Progenitor cell of endocrine pancreas (in vitro differentiated cells): ENCODE data around the gene AGTR1. TPM values are rescaled to one million over a fixed set of nuclear protein-coding genes. Genes with fewer than 3 reads are reported as not detected.

Experiments used
- DNase-seq: peaks from one replicate; pipeline ENCODE4 v3.0.0; 2021; ENCODE audit warnings: low spot score; ENCODE audit not compliant: unreplicated experiment
- H3K27ac Mint-ChIP-seq: 2 replicates; pipeline ENCODE4 v1.8.0; 2021; ENCODE audit warnings: mild to moderate bottlenecking, moderate library complexity, mixed read lengths
- H3K27me3 Mint-ChIP-seq: 2 replicates; pipeline ENCODE4 v1.8.0; 2021; ENCODE audit warnings: mixed read lengths
- H3K36me3 Mint-ChIP-seq: 2 replicates; pipeline ENCODE4 v1.8.0; 2022; ENCODE audit warnings: mixed read lengths; ENCODE audit not compliant: insufficient read depth
- H3K4me1 Mint-ChIP-seq: 2 replicates; pipeline ENCODE4 v1.8.0; 2021; ENCODE audit warnings: low read depth, mixed read lengths
- H3K4me3 Mint-ChIP-seq: 2 replicates; pipeline ENCODE4 v1.8.0; 2021; ENCODE audit warnings: low read depth, mild to moderate bottlenecking, moderate library complexity, mixed read lengths
- H3K9me3 Mint-ChIP-seq: 2 replicates; pipeline ENCODE4 v1.8.0; 2021; ENCODE audit warnings: low read depth, mixed read lengths
- CTCF ChIP-seq: fragments of 200-600 bp; sonication (generic); IDR thresholded peaks from one replicate; pipeline ENCODE4 v1.5.0; 2021; ENCODE audit warnings: antibody characterized with exemption, mild to moderate bottlenecking; ENCODE audit not compliant: unreplicated experiment
- total RNA-seq: library from RNA; stranded (reverse); gene quantifications from 2 replicates; pipeline ENCODE4 v1.2.1, GENCODE V29; 2021

AGTR1 gene
- total RNA-seq, 1 donor from 2014 or later, result 8.2 TPM

DNA sequence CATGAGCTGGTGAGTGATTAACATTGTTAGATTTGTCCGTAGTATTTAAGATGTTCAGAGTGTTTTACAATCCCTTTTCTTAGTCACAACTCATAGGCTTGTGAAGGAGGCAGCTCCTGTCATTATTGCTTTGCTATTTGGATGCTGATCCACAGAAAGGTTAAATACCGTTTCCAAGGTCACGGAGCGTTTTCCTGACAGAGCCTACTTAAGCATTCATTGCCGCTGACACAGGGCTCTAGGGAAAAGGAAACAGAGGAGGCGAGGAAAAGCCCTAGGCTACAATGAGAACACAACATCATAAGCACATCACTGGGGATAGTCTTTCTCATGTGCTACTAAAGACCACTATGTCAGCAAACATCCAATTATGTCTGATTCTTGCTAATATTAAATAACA lies 91.4 kb downstream of the AGTR1 start:
- Mint-ChIP-seq H3K9me3 (no peaks in the 10 kb centered on the region), H3K27ac (no peak overlapping the region), H3K4me3 (no peak overlapping the region), H3K36me3 (no peaks in the 10 kb centered on the region), H3K27me3 (no peaks in the 10 kb centered on the region), H3K4me1 (peaks cover 3% of the 10 kb centered on the region)
- no peak for DNase-seq
- TF ChIP-seq CTCF, result no peak

DNA sequence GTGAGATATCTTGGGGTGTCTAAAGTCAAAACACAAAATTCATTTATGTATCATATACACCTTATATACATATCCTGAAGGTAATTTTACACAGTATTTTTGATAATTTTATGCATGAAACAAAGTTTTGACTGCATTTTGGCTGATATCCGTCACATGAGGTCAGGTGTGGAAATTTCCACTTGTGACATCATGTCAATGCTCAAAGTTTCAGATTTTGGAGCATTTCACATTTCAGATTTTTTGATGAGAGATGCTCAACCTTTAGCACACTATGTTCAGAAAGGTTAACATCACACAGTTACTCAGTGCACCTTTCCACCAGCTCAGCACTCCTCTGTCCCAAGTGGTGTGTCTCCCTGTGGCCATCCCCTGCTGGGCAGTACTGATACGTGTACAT lies 92.2 kb downstream of the AGTR1 start:
- no peak overlapping the region for H3K4me3 Mint-ChIP-seq
- H3K9me3 Mint-ChIP-seq, result no peaks in the 10 kb centered on the region
- no peaks in the 10 kb centered on the region for H3K27me3 Mint-ChIP-seq
- H3K4me1 Mint-ChIP-seq, result peaks cover 4% of the 10 kb centered on the region
- no peak for DNase-seq
- no peak overlapping the region for H3K27ac Mint-ChIP-seq
- no peaks in the 10 kb centered on the region for H3K36me3 Mint-ChIP-seq
- no peak for TF ChIP-seq CTCF

- Mint-ChIP-seq H3K9me3 (no peaks in the 10 kb centered on the region), H3K36me3 (no peaks in the 10 kb centered on the region), H3K27ac (no peak overlapping the region), H3K4me3 (no peak overlapping the region), H3K4me1 (peaks cover 6% of the 10 kb centered on the region), H3K27me3 (no peaks in the 10 kb centered on the region)
- TF ChIP-seq CTCF, result no peak
- DNase-seq, result no peak
Observed at GRCh38 chr3:148790370-148790769, 92.7 kb downstream of the AGTR1 start.

- no peaks in the 10 kb centered on the region for H3K27me3 Mint-ChIP-seq
- no peak for DNase-seq
- no peak overlapping the region for H3K27ac Mint-ChIP-seq
- TF ChIP-seq CTCF, result no peak
- H3K9me3 Mint-ChIP-seq, result no peaks in the 10 kb centered on the region
- no peaks in the 10 kb centered on the region for H3K36me3 Mint-ChIP-seq
- peaks cover 6% of the 10 kb centered on the region for H3K4me1 Mint-ChIP-seq
- no peak overlapping the region for H3K4me3 Mint-ChIP-seq
Observed at GRCh38 chr3:148790851-148791735, 93.4 kb downstream of the AGTR1 start.

DNA sequence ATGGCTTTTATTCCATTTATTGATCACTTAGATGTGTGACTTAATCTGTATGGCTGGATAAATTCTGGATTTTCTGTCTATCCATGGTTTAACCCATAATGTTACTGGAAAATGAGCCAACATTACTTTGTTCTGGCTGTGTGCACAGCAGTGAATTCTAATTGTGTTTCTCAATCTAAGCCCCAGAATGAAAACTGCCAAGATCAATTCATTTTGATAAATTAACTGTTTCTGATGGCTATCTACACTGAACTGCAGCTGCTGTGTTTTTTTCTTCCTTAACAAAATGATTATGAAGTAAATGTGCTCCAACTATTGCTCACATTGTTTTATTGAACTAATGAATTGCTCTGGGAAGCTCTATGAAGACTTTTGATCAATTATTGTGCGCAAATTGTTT lies 94.2 kb downstream of the AGTR1 start:
- DNase-seq, result no peak
- Mint-ChIP-seq H3K27me3 (no peaks in the 10 kb centered on the region), H3K36me3 (no peaks in the 10 kb centered on the region), H3K27ac (no peak overlapping the region), H3K9me3 (no peaks in the 10 kb centered on the region), H3K4me3 (no peak overlapping the region), H3K4me1 (peaks cover 6% of the 10 kb centered on the region)
- TF ChIP-seq CTCF, result no peak
